SH-SY5Y (cell line): ENCODE results near the gene USP4.

Experiments
- GATA2 ChIP-seq: IDR thresholded peaks from 2 replicates; pipeline ENCODE4 v1.6.1; 2011; ENCODE audit warnings: mild to moderate bottlenecking, low read depth, low read length
- GATA3 ChIP-seq: IDR thresholded peaks from 2 replicates; pipeline ENCODE4 v1.6.1; 2011; ENCODE audit warnings: low read depth, mild to moderate bottlenecking, low read length, moderate library complexity

USP4 gene

GRCh38 chr3:49358217-49358883 is 18.5 kb upstream of the USP4 start, which contains the start of gene GPX1:
TSS of gene GPX1 (minus strand) at chr3:49358353. CDS start at chr3:49358278, 75 bp downstream.
- TF ChIP-seq GATA3, result no peak
- TF ChIP-seq GATA2, result no peak

- TF ChIP-seq GATA3 (no peak), GATA2 (no peak)
Observed at GRCh38 chr3:49352890-49353421, 13.1 kb upstream of the USP4 start.

- TF ChIP-seq GATA3, result no peak
- no peak for TF ChIP-seq GATA2
Observed at GRCh38 chr3:49352281-49352680, 12.4 kb upstream of the USP4 start.

GRCh38 chr3:49351521-49352011 is 11.7 kb upstream of the USP4 start:
- TF ChIP-seq GATA3, result no peak

- TF ChIP-seq GATA2, result no peak
- no peak for TF ChIP-seq GATA3
Observed at GRCh38 chr3:49349348-49350114, 9.7 kb upstream of the USP4 start.

- TF ChIP-seq GATA2, result no peak
- TF ChIP-seq GATA3, result no peak
Observed at GRCh38 chr3:49346797-49347251, 7.0 kb upstream of the USP4 start.

GRCh38 chr3:49343163-49343562 is 3.3 kb upstream of the USP4 start:
- TF ChIP-seq GATA3 (no peak), GATA2 (no peak)

GRCh38 chr3:49341996-49342395 is 2.1 kb upstream of the USP4 start:
- TF ChIP-seq GATA2 (no peak), GATA3 (no peak)

- TF ChIP-seq GATA2 (no peak), GATA3 (no peak)
Observed at GRCh38 chr3:49339581-49339940, 292 bp downstream of the USP4 start.

GRCh38 chr3:49333916-49334633 is 5.8 kb downstream of the USP4 start:
- TF ChIP-seq GATA3 (no peak), GATA2 (no peak)

- TF ChIP-seq GATA2 (no peak), GATA3 (no peak)
Observed at GRCh38 chr3:49333091-49333490, 6.8 kb downstream of the USP4 start.

- TF ChIP-seq GATA2 (no peak), GATA3 (no peak)
Observed at GRCh38 chr3:49329186-49329585, 10.7 kb downstream of the USP4 start.

GRCh38 chr3:49327485-49327884 is 12.4 kb downstream of the USP4 start:
- TF ChIP-seq GATA2 (no peak), GATA3 (no peak)

GRCh38 chr3:49324768-49325167 is 15.1 kb downstream of the USP4 start:
- TF ChIP-seq GATA2 (no peak), GATA3 (no peak)
